Epithelial cell of esophagus (primary cell): ENCODE results near the gene LRRC1.
A peak's percentile ranks its signal among the peaks of the same experiment; 100 is the strongest.

Experiments
- DNase-seq: peaks from one replicate; pipeline ENCODE4 v3.0.0; 2010; ENCODE audit warnings: low read depth
- H3K4me3 ChIP-seq: 2 replicates; pipeline ENCODE4 v1.5.1; 2011; ENCODE audit warnings: mild to moderate bottlenecking, low read length, control low read depth
- TF ChIP-seq, protein P1 (sequence below): IDR thresholded peaks from 2 replicates; pipeline ENCODE4 v1.5.1; 2011; ENCODE audit warnings: low read depth, mild to moderate bottlenecking, low read length, control low read depth, inconsistent platforms; ENCODE audit not compliant: insufficient read depth; ENCODE audit errors: missing control alignments

Gene LRRC1

GRCh38 chr6:53924277-53924676 lies 129.5 kb downstream of the LRRC1 start:
- TF ChIP-seq, protein P1, sequence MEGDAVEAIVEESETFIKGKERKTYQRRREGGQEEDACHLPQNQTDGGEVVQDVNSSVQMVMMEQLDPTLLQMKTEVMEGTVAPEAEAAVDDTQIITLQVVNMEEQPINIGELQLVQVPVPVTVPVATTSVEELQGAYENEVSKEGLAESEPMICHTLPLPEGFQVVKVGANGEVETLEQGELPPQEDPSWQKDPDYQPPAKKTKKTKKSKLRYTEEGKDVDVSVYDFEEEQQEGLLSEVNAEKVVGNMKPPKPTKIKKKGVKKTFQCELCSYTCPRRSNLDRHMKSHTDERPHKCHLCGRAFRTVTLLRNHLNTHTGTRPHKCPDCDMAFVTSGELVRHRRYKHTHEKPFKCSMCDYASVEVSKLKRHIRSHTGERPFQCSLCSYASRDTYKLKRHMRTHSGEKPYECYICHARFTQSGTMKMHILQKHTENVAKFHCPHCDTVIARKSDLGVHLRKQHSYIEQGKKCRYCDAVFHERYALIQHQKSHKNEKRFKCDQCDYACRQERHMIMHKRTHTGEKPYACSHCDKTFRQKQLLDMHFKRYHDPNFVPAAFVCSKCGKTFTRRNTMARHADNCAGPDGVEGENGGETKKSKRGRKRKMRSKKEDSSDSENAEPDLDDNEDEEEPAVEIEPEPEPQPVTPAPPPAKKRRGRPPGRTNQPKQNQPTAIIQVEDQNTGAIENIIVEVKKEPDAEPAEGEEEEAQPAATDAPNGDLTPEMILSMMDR = no peak
- DNase-seq = no peak
- H3K4me3 ChIP-seq = no peak overlapping the region

DNA sequence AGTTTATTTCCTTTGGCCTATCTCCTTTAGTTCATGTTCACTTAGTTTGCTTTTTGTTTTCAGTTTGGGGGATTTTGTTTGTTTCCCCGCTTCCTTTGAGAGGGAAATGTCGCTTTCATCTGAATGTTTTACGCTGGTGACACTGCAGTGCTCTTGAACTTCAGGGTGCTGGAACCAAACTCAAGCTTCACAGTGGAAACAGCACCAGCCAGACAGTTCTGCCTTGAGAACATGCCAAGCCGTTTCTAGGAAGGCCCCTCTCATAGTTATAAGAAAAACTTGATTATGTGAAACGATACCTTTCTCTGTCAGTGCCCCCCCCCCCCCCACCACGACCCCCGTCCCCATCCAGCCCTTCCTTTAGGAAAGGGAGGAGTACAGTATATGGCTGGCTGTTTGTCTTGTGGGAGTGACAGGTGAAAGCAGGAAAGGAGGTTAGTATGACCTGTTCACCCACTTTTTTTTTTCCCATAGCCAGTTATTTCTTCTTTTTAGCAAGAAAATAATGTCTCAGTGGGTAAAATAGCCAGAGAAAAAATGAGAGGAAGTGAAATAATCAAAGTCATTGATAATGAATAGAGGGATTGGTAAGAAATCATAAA lies 130.1 kb downstream of the LRRC1 start:
- TF ChIP-seq, protein P1 = no peak
- no peak overlapping the region for H3K4me3 ChIP-seq

GRCh38 chr6:53925891-53926290 lies 131.1 kb downstream of the LRRC1 start:
- H3K4me3 ChIP-seq = no peak overlapping the region
- TF ChIP-seq, protein P1 = no peak
- DNase-seq = no peak

More for the DNA sequence above, 130.1 kb downstream of the LRRC1 start:
- DNase-seq = no peak

- TF ChIP-seq, protein P1 = no peak
Measured at GRCh38 chr6:53926505-53926904, 131.7 kb downstream of the LRRC1 start.

DNA sequence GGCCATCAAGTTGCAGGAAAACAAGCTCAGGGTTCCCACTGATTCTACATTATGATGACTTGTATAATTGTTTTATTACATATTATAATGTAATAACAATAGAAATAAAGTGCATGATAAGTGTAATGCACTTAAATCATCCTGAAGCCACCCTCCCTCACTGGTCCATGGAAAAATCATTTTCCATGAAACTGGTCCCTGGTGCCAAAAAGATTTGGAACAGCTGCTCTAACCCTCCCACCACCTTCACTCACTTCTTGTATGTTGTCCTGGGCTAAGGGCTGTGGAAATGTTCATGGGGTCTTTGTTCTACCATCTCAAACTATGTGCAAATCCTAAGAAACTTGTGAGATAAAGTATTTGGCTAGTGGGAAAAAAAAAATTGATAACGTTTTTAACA lies 133.8 kb downstream of the LRRC1 start:
- H3K4me3 ChIP-seq = no peak overlapping the region
- DNase-seq = no peak
- TF ChIP-seq, protein P1 = no peak

More at GRCh38 chr6:53926505-53926904, 131.7 kb downstream of the LRRC1 start:
- peak; percentile 68 for DNase-seq
- no peak overlapping the region for H3K4me3 ChIP-seq

GRCh38 chr6:53929041-53929820 lies 134.4 kb downstream of the LRRC1 start:
- DNase-seq = peak; percentile 61
- TF ChIP-seq, protein P1 = no peak

GRCh38 chr6:53929821-53930120 lies 135.0 kb downstream of the LRRC1 start:
- DNase-seq = peak; percentile 80
- H3K4me3 ChIP-seq = no peak overlapping the region
- TF ChIP-seq, protein P1 = no peak

More at GRCh38 chr6:53929041-53929820, 134.4 kb downstream of the LRRC1 start:
- no peak overlapping the region for H3K4me3 ChIP-seq
